H1 (cell line): ENCODE data around the gene SPINK14. TPM values are rescaled to one million over a fixed set of nuclear protein-coding genes. Genes with fewer than 3 reads are reported as not detected.

Experiments used
- BCL11A ChIP-seq, 2 experiments: IDR thresholded peaks; one replicate each; pipeline ENCODE4 v1.6.1; 2011; ENCODE audit warnings: low read depth in 2 of 2, low read length in 2 of 2, mild to moderate bottlenecking in 2 of 2
- GABPA ChIP-seq: IDR thresholded peaks from 2 replicates; pipeline ENCODE4 v1.6.1; 2011; ENCODE audit warnings: mild to moderate bottlenecking, low read length, moderate library complexity, borderline replicate concordance; ENCODE audit not compliant: insufficient read depth
- MAX ChIP-seq: IDR thresholded peaks from 2 replicates; pipeline ENCODE4 v1.6.1; 2012; ENCODE audit warnings: inconsistent platforms
- POLR2AphosphoS5 ChIP-seq: IDR thresholded peaks from 2 replicates; pipeline ENCODE4 v1.6.1; 2011; ENCODE audit warnings: low read depth, low read length
- POU5F1 ChIP-seq: IDR thresholded peaks from 2 replicates; pipeline ENCODE4 v1.6.1; 2011; ENCODE audit warnings: low read depth, mild to moderate bottlenecking, low read length, moderate library complexity
- YY1 ChIP-seq: IDR thresholded peaks from 2 replicates; pipeline ENCODE4 v1.6.1; 2011; ENCODE audit warnings: low read depth, mild to moderate bottlenecking, low read length
- polyA plus RNA-seq, 7 experiments: library from polyadenylated mRNA; depleted of rRNA in 3 of 7; stranded (reverse) in 5 of 7; unstranded in 2 of 7; fragments of >200 nt in 5 of 7; fragments of 200-250 nt in 2 of 7; gene quantifications; 1 replicate in 5 of 7; 2 replicates in 1 of 7; 4 replicates in 1 of 7; pipeline versions ENCODE4 v1.2.1 to v1.2.3, GENCODE V29; 2011 to 2013; ENCODE audit warnings: missing spikeins in 2 of 7, mixed read lengths in 2 of 7
- total RNA-seq: library from RNA; stranded (reverse); fragmentation: NEBNext Ultra II Directional; extraction: Animal tissue kit (Norgen Biotek cat#: 25700); gene quantifications from 2 replicates; pipeline ENCODE4 v1.2.1, GENCODE V29; 2021

Gene SPINK14
- total and polyA plus RNA-seq, 2 of the 8 experiments (the other 6 are each of a cell fraction or from before 2014, with no cell fraction given) = not detected

- TF ChIP-seq POLR2AphosphoS5 = no peak
- TF ChIP-seq POU5F1 = no peak
- no peak for TF ChIP-seq MAX
- no peak for TF ChIP-seq BCL11A (IDR thresholded peaks at IDR 0.05; ENCODE audit: low read depth in 2 of 2, low read length in 2 of 2)
- TF ChIP-seq YY1 = no peak
- no peak for TF ChIP-seq GABPA
These were observed 11.7 kb upstream of the SPINK14 start (continued) for GRCh38 chr5:148156609-148157008.
